A549 treated with CpdA at 1 μM for 4 hours (cell line): ENCODE measurements around the gene PTPN13. TPM values are rescaled to one million over a fixed set of nuclear protein-coding genes. Genes with fewer than 3 reads are reported as not detected.

Experiments
- total RNA-seq: library from RNA; stranded (reverse); fragments of 200-300 nt; extraction: Qiagen RNA extraction; gene quantifications from 5 replicates; pipeline ENCODE4 v1.2.3, GENCODE V29; 2022; ENCODE audit warnings: low read depth

Gene PTPN13, protein sequence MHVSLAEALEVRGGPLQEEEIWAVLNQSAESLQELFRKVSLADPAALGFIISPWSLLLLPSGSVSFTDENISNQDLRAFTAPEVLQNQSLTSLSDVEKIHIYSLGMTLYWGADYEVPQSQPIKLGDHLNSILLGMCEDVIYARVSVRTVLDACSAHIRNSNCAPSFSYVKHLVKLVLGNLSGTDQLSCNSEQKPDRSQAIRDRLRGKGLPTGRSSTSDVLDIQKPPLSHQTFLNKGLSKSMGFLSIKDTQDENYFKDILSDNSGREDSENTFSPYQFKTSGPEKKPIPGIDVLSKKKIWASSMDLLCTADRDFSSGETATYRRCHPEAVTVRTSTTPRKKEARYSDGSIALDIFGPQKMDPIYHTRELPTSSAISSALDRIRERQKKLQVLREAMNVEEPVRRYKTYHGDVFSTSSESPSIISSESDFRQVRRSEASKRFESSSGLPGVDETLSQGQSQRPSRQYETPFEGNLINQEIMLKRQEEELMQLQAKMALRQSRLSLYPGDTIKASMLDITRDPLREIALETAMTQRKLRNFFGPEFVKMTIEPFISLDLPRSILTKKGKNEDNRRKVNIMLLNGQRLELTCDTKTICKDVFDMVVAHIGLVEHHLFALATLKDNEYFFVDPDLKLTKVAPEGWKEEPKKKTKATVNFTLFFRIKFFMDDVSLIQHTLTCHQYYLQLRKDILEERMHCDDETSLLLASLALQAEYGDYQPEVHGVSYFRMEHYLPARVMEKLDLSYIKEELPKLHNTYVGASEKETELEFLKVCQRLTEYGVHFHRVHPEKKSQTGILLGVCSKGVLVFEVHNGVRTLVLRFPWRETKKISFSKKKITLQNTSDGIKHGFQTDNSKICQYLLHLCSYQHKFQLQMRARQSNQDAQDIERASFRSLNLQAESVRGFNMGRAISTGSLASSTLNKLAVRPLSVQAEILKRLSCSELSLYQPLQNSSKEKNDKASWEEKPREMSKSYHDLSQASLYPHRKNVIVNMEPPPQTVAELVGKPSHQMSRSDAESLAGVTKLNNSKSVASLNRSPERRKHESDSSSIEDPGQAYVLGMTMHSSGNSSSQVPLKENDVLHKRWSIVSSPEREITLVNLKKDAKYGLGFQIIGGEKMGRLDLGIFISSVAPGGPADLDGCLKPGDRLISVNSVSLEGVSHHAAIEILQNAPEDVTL (N-terminal part only)
- total RNA-seq, result 3.8 to 5.6 TPM (median 4.9 TPM) in 5 replicates

DNA sequence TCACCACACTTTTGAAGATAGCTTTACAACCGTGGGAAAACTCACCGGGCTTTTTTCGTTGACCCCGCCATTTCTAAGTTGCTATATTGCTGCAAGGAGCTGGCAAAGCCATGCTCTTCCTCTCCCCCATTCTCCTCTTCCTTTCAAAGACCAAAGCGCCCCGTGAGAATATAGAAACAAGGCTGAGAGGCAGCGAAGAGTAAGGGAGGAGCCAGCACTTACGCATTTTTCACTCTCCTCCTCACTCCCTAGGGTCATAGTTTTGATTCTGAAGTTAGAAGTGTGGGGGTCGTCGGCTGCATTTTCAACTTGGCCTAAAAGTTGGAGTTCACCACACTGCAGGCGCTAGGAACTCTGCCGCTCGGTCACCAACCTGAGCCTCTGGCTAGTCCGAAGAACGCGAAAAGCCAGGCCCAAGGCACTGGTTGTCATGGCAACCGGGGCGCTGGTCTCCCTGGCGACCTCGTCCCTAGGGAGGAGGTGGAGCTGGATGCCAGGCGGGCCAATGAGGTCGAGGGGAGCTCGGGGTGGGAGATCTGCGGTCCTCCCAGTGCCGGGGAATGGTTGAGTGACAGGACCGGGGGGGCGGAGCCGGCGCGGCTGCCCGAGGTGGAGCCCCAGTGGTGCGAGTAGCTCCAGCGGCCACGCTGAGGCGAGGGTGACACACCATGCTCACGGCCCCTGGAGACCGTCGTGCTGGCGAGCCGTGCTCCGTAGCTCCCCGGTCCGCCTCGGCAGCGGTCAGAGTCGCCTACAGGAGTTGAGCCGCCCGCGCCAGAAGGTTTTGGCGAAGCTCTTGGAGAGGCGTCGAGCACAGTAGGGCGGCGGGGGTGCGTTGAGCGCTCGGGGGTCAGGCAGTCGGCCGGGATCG is at the start of gene PTPN13:
Gene PTPN13, plus strand, starts transcription at position 628 of the 871 bp plus-strand sequence. CDS start 40,942 bp downstream, outside the sequence.

DNA sequence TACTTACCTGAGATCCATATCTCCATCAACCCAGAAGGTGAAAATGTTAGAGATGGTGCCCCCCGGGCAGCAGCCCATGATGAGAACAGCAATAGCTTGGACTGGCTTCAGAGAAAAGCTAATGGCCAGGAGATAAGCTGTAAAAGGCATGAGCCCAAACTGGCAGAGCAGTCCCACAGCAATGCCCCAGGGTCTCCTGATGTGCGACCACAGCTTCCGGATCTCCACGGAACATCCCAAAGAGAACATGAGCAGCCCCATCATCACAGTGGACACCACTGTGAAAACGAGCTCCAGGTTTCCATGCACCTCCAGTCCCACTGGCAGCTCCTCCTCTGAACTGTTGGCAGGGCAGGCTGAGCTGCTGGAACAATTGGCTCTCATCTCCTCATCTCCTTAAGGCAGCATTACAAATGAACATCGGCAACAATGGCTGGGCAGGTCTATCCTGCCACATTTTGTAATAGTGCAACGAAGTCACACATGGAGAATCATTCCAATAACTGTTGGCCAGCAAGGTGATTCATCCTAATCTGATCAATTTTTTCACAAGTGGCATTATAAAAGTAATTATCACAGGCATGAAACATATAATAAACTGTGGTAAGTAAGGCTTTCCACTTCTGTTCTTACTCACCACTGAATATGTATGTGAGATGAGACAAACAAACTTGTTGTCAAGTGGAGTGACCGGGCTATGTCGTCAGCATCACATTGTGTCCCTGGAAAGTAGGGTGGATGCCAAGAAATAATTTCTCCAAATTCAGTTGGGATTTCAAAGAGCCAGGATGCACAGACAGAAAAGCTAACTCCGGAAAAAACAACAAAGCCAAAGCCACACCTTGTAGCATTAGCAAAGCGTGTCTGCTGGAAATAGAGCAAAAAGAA is 254.9 kb downstream of the PTPN13 start, which contains the start of gene SLC10A6:
Gene SLC10A6, minus strand, starts transcription at position 653 of the 888 bp plus-strand sequence. Its CDS starts 269 bp downstream, at position 384.

Other genes with a start within 250 kb of the PTPN13 start
- 0.34 to 0.66 TPM (median 0.44 TPM) in 5 replicates for gene MAPK10, start 234.3 kb upstream of the PTPN13 start, total RNA-seq